ENCODE data around the gene CPHXL2.

CPHXL2 gene

DNA sequence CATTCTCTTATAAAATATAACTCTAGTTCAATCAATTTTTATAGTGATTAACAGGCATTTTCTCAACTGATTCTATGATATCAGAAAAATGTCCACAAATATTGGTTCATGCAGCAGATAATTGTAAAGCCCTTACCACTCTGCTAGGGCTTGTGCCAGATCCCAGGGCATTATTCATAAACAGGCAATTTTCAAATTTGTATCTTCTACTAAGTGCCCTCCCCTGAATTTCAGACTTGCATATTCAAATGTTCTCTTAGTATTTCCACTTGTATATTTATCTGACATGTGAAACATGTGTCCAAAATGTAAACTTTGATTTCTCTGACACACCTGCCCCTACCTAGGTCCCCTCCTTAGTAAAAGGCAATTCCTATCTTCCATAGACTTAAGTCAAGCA lies 9.3 kb downstream of the CPHXL2 start:
- TF ChIP-seq, protein P1, sequence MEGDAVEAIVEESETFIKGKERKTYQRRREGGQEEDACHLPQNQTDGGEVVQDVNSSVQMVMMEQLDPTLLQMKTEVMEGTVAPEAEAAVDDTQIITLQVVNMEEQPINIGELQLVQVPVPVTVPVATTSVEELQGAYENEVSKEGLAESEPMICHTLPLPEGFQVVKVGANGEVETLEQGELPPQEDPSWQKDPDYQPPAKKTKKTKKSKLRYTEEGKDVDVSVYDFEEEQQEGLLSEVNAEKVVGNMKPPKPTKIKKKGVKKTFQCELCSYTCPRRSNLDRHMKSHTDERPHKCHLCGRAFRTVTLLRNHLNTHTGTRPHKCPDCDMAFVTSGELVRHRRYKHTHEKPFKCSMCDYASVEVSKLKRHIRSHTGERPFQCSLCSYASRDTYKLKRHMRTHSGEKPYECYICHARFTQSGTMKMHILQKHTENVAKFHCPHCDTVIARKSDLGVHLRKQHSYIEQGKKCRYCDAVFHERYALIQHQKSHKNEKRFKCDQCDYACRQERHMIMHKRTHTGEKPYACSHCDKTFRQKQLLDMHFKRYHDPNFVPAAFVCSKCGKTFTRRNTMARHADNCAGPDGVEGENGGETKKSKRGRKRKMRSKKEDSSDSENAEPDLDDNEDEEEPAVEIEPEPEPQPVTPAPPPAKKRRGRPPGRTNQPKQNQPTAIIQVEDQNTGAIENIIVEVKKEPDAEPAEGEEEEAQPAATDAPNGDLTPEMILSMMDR (IDR thresholded peaks at IDR 0.05; ENCODE audit: borderline replicate concordance, control extremely low read depth, extremely low read depth, insufficient read depth, missing control alignments), result no peak
- in situ Hi-C loops (cut with MboI; ENCODE audit: low sequenced_read_pairs, unreplicated experiment), result no loop called here
- no peak for DNase-seq (ENCODE audit: low spot score)

DNA sequence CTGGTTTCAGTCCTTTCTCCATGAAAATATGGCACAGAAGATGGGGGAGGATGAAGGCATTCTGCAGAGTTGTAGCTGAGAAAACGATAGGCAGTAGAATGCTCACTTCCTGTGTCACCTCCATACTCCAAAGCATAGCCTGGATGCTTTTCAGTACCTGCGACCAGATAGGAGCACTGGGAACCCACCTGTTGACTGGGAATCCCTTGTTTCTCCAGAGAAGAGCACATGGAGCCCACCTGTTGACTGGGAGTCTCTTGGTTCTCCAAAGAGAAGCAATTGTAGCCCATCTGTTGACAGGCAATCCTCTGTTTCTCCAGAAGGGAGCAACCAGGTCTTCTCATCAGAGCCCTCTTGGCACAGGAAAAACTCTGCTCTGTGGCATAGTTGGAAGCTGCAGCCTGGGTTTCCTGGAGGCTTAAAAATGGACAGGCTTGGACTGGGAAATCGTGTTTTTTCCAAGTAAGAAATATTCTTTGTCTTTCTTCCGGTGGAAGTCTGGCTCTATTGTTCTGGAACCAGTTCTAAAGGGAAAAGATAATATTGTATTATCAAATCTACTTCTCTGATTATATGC lies 16.0 kb downstream of the CPHXL2 start:
- TF ChIP-seq, protein P1 (IDR thresholded peaks at IDR 0.05; ENCODE audit: borderline replicate concordance, control extremely low read depth, extremely low read depth, insufficient read depth, missing control alignments), result no peak
- in situ Hi-C loops (cut with MboI; ENCODE audit: low sequenced_read_pairs, unreplicated experiment), result no loop called here
- DNase-seq (ENCODE audit: low spot score), result no peak

DNA sequence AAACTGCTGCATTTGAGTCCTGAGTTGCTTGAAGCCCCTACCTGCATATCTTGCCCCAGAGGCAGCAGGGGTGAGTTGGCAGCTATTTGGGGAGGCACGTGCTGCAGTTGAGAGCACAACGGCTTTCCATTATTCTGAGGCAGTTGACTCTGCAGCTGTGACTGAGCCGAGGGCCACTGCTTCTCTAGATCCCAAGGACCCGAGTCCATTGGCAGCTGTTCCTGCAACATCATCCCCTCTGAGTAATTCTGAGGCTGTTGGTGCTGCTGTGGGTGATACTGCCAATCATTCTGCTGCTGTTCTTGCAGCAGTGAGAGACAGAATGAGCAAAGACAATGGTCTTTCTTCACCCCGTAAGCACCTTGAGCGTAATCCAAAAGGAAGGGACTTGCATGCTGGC lies 16.5 kb downstream of the CPHXL2 start:
- in situ Hi-C loops (cut with MboI; ENCODE audit: low sequenced_read_pairs, unreplicated experiment), result no loop called here
- no peak for DNase-seq (ENCODE audit: low spot score)
- TF ChIP-seq, protein P1 (IDR thresholded peaks at IDR 0.05; ENCODE audit: borderline replicate concordance, control extremely low read depth, extremely low read depth, insufficient read depth, missing control alignments), result no peak

DNA sequence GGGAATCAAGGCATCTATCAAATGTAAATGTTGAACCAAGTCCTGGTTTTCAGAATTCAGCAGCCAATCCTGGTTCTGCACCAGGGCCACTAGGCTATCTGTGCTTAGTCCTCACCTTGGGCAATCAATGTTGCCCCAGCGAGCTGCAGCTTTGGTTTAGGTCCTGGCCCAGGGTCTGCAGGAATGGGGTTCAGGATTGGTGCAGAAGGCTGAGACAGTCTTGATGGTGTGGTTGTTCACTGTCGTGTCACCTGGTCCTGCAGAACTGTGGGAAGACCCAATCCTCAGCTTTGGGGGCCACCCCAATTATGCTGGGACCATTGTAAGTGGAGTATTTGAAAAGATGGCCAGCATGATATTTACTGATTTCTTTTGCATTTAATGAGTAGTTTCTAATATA lies 18.6 kb downstream of the CPHXL2 start:
- DNase-seq (ENCODE audit: low spot score), result no peak
- TF ChIP-seq, protein P1 (IDR thresholded peaks at IDR 0.05; ENCODE audit: borderline replicate concordance, control extremely low read depth, extremely low read depth, insufficient read depth, missing control alignments), result no peak
- in situ Hi-C loops (cut with MboI; ENCODE audit: low sequenced_read_pairs, unreplicated experiment), result no loop called here

DNA sequence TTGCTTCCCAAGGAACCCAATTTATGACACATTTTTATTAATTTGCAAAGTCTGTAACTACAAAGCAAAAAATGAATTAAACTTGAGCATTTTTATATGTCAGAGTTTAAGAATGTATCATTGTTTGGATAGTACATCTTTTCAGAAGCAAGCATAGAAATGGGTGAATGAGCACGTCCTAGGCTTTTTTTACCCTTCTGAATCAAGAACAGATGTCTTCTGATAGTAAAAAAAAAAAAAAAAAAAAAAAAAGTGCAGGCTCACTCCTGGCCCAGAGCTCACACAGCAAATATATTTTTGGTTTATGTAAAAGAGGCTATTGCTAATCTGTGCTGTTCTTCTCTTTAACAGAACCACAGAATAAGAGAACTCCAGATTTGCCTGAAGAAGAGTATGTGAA lies 22.9 kb downstream of the CPHXL2 start:
- DNase-seq (ENCODE audit: low spot score), result no peak
- TF ChIP-seq, protein P1 (IDR thresholded peaks at IDR 0.05; ENCODE audit: borderline replicate concordance, control extremely low read depth, extremely low read depth, insufficient read depth, missing control alignments), result no peak
- in situ Hi-C loops (cut with MboI; ENCODE audit: low sequenced_read_pairs, unreplicated experiment), result no loop called here

DNA sequence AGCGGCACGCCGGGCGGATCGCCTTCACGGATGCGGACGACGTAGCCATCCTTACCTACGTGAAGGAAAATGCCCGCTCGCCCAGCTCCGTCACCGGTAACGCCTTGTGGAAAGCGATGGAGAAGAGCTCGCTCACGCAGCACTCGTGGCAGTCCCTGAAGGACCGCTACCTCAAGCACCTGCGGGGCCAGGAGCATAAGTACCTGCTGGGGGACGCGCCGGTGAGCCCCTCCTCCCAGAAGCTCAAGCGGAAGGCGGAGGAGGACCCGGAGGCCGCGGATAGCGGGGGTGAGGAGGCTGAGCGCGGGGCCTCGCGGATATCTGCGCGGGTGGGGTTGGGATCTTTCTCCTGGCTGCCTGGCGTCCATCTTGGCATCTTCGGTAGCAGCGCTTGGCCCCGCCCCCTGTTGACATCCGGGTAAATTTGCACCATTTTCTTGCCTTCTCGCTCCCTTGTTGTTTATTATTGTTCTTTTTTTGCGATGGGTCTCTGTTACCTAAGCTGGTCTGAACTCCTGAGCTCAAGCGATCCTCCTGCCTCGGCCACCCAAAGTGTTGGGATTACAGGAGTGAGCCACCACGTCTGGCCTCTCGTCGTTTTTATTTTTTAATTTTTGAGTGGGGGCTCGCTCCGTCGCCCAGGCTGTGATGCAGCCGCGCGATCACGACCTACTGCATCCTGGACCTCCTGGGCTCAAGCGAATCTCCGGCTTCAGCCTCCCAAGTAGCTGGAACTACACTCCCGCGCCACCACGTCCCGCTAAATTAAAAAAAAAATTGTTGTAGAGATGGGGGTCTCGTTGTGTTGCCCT lies 28.3 kb downstream of the CPHXL2 start:
- TF ChIP-seq, protein P1 (IDR thresholded peaks at IDR 0.05; ENCODE audit: borderline replicate concordance, control extremely low read depth, extremely low read depth, insufficient read depth, missing control alignments), result no peak
- in situ Hi-C loops (cut with MboI; ENCODE audit: low sequenced_read_pairs, unreplicated experiment), result loop anchor here (10.0 kb wide), 1 partner anchor 116 kb away; no protein-coding TSS in a partner anchor
- peak; percentile 83 for DNase-seq (ENCODE audit: low spot score)

Data from GM13976 (cell line).